H1 (cell line): ENCODE data around the gene KCTD3. TPM values are rescaled to one million over a fixed set of nuclear protein-coding genes. Genes with fewer than 3 reads are reported as not detected.
A peak's percentile ranks its signal among the peaks of the same experiment; 100 is the strongest.

Experiments
- CTCF ChIA-PET: fragments of 300-600 bp; sonication (Branson Sonifier 250); formaldehyde crosslinking; loops from one replicate; lab custom pipeline; 2021; ENCODE audit not compliant: partially characterized antibody; lab: Charles Lee
- POLR2A ChIA-PET: fragments of 300-600 bp; sonication (Branson Sonifier 250); formaldehyde crosslinking; loops from one replicate; lab custom pipeline; 2021; ENCODE audit warnings: inconsistent platforms; ENCODE audit not compliant: partially characterized antibody; lab: Charles Lee
- DNase-seq, 2 experiments: peaks; one replicate each; pipeline versions ENCODE4 v3.0.0 to v3.0.0-alpha.2; 2010 to 2022; ENCODE audit warnings: low spot score in 2 of 2, low read depth in 1 of 2, mixed read lengths in 1 of 2
- FAIRE-seq: peaks from 2 replicates; lab custom pipeline; 2011; peaks lifted over from hg19 to GRCh38; lab: Jason Lieb, UNC
- H2AFZ ChIP-seq: 2 replicates; pipeline ENCODE4 v1.8.1; 2012; ENCODE audit warnings: low read length, inconsistent platforms
- H2AK5ac ChIP-seq: 2 replicates; pipeline ENCODE4 v1.6.1; 2013; ENCODE audit warnings: low read depth, low read length
- H2BK120ac ChIP-seq: replicated peaks from 2 replicates; pipeline ENCODE3; 2013; ENCODE audit warnings: low read depth, low read length, inconsistent platforms
- H2BK12ac ChIP-seq: 2 replicates; pipeline ENCODE4 v1.6.1; 2013; ENCODE audit warnings: low read depth, low read length
- H2BK15ac ChIP-seq: 2 replicates; pipeline ENCODE4 v1.6.1; 2013; ENCODE audit warnings: low read length
- H2BK20ac ChIP-seq: 2 replicates; pipeline ENCODE4 v1.6.1; 2013; ENCODE audit warnings: low read length
- H2BK5ac ChIP-seq: 2 replicates; pipeline ENCODE4 v1.6.1; 2013; ENCODE audit warnings: low read depth, low read length
- H3K14ac ChIP-seq: 2 replicates; pipeline ENCODE4 v1.6.1; 2013; ENCODE audit warnings: inconsistent platforms; ENCODE audit not compliant: insufficient read length
- H3K18ac ChIP-seq: 2 replicates; pipeline ENCODE4 v1.6.1; 2013; ENCODE audit warnings: low read length; ENCODE audit errors: extremely low read depth
- H3K23ac ChIP-seq: 2 replicates; pipeline ENCODE4 v1.6.1; 2013; ENCODE audit warnings: inconsistent platforms; ENCODE audit not compliant: insufficient read length
- H3K23me2 ChIP-seq: 2 replicates; pipeline ENCODE4 v1.6.1; 2013; ENCODE audit warnings: low read depth, low read length
- H3K27ac ChIP-seq: 2 replicates; pipeline ENCODE4 v1.6.1; 2011; ENCODE audit warnings: low read depth, low read length, inconsistent platforms
- H3K27me3 ChIP-seq, 4 experiments: replicated peaks in 1 of 4; 1 replicate in 1 of 4; 2 replicates in 3 of 4; pipeline versions ENCODE4 v1.6.1 to v1.8.1; 2011 to 2013; ENCODE audit warnings: low read length in 3 of 4, mild to moderate bottlenecking in 3 of 4, inconsistent platforms in 2 of 4, mixed read lengths in 2 of 4, moderate library complexity in 1 of 4; ENCODE audit not compliant: control insufficient read depth in 3 of 4, insufficient read depth in 3 of 4; ENCODE audit errors: extremely low read depth in 1 of 4
- H3K36me3 ChIP-seq, 4 experiments: 2 replicates each; pipeline versions ENCODE4 v1.6.1 to v1.8.1; 2011 to 2013; ENCODE audit warnings: mild to moderate bottlenecking in 4 of 4, low read length in 3 of 4, moderate library complexity in 2 of 4, control low read depth in 1 of 4, inconsistent platforms in 1 of 4; ENCODE audit not compliant: insufficient read depth in 4 of 4, control insufficient read depth in 2 of 4
- H3K4ac ChIP-seq: replicated peaks from 2 replicates; pipeline ENCODE3; 2013; ENCODE audit warnings: low read length, low read depth, mixed read lengths, inconsistent platforms; ENCODE audit not compliant: insufficient read length
- H3K4me1 ChIP-seq, 4 experiments: replicated peaks in 1 of 4; 1 replicate in 1 of 4; 2 replicates in 3 of 4; pipeline versions ENCODE4 v1.6.1 to v1.8.1; 2011 to 2013; ENCODE audit warnings: low read length in 3 of 4, inconsistent platforms in 2 of 4, mixed read lengths in 1 of 4; ENCODE audit not compliant: insufficient read depth in 4 of 4, control insufficient read depth in 3 of 4
- H3K4me2 ChIP-seq, 2 experiments: 2 replicates each; pipeline versions ENCODE4 v1.6.1 to v1.8.1; 2011 to 2013; ENCODE audit warnings: low read depth in 2 of 2, low read length in 2 of 2, control low read depth in 1 of 2, inconsistent platforms in 1 of 2, mild to moderate bottlenecking in 1 of 2; ENCODE audit not compliant: insufficient read depth in 1 of 2
- H3K4me3 ChIP-seq, 4 experiments: fragments of 200-600, 300-600 bp in 1 of 4; sonication (generic), shearing (Covaris generic), sonication (Bioruptor Twin) in 1 of 4; 2 replicates each; pipeline versions ENCODE4 v1.5.1 to v1.8.1; 2011 to 2016; ENCODE audit warnings: low read length in 4 of 4, low read depth in 3 of 4, control low read depth in 2 of 4, inconsistent platforms in 2 of 4, mild to moderate bottlenecking in 2 of 4, mixed read lengths in 1 of 4, moderate library complexity in 1 of 4; ENCODE audit not compliant: insufficient read depth in 2 of 4; ENCODE audit errors: extremely low read depth in 1 of 4
- H3K56ac ChIP-seq: replicated peaks from 2 replicates; pipeline ENCODE3; 2013; ENCODE audit warnings: low read depth, mild to moderate bottlenecking, mixed read lengths, low read length, inconsistent platforms; ENCODE audit not compliant: insufficient read length
- H3K79me1 ChIP-seq: 2 replicates; pipeline ENCODE4 v1.6.1; 2013; ENCODE audit warnings: low read depth, low read length, control low read depth
- H3K79me2 ChIP-seq, 2 experiments: 2 replicates each; pipeline versions ENCODE4 v1.6.1 to v1.8.1; 2012 to 2013; ENCODE audit warnings: low read length in 2 of 2, mild to moderate bottlenecking in 2 of 2, inconsistent platforms in 1 of 2; ENCODE audit not compliant: insufficient read depth in 2 of 2, control insufficient read depth in 1 of 2
- H3K9ac ChIP-seq, 4 experiments: replicated peaks in 1 of 4; 1 replicate in 1 of 4; 2 replicates in 3 of 4; pipeline versions ENCODE4 v1.6.1 to v1.8.1; 2011 to 2013; ENCODE audit warnings: low read depth in 3 of 4, low read length in 3 of 4, control low read depth in 2 of 4, mild to moderate bottlenecking in 2 of 4, moderate library complexity in 2 of 4, inconsistent platforms in 1 of 4; ENCODE audit errors: extremely low read depth in 1 of 4
- H3K9me3 ChIP-seq, 2 experiments: 2 replicates each; pipeline versions ENCODE4 v1.6.1 to v1.8.1; 2012 to 2013; ENCODE audit warnings: mild to moderate bottlenecking in 2 of 2, moderate library complexity in 2 of 2, control low read depth in 1 of 2, inconsistent platforms in 1 of 2, low read depth in 1 of 2, low read length in 1 of 2, mixed read lengths in 1 of 2; ENCODE audit not compliant: insufficient read depth in 2 of 2
- H4K20me1 ChIP-seq, 2 experiments: replicated peaks in 1 of 2; 2 replicates each; pipeline versions ENCODE3 to v1.8.1; 2011 to 2013; ENCODE audit warnings: inconsistent platforms in 2 of 2, low read length in 2 of 2, mild to moderate bottlenecking in 1 of 2; ENCODE audit not compliant: insufficient read depth in 2 of 2, control insufficient read depth in 1 of 2
- H4K5ac ChIP-seq: 2 replicates; pipeline ENCODE4 v1.6.1; 2013; ENCODE audit warnings: low read length, low read depth, mixed read lengths, inconsistent platforms; ENCODE audit not compliant: insufficient read length
- H4K8ac ChIP-seq: 2 replicates; pipeline ENCODE4 v1.8.0; 2013; ENCODE audit warnings: mild to moderate bottlenecking, moderate library complexity, low read length, inconsistent platforms; ENCODE audit not compliant: insufficient read depth; ENCODE audit errors: extremely low read depth
- H4K91ac ChIP-seq: replicated peaks from 2 replicates; pipeline ENCODE3; 2013; ENCODE audit warnings: low read length, mixed read lengths, inconsistent platforms; ENCODE audit not compliant: insufficient read length
- CEBPB ChIP-seq: IDR thresholded peaks from 2 replicates; pipeline ENCODE4 v1.6.1; 2012; ENCODE audit warnings: low read depth, low read length
- MAFK ChIP-seq: IDR thresholded peaks from 2 replicates; pipeline ENCODE4 v1.6.1; 2012; ENCODE audit warnings: low read depth, mild to moderate bottlenecking, improper control_type of control experiment, low read length
- WGBS, 2 experiments: shearing (Covaris generic) in 1 of 2; methylation state at CpG; one replicate each; pipeline versions ENCODE4 v1.1.6 to v1.1.7; 2013 to 2015; ENCODE audit warnings: low lambda C conversion rate in 2 of 2, mixed read lengths in 2 of 2, inconsistent platforms in 1 of 2, low coverage in 1 of 2, missing lambda C conversion rate in 1 of 2; ENCODE audit not compliant: insufficient replicate concordance in 2 of 2, insufficient coverage in 1 of 2, insufficient read length in 1 of 2; ENCODE audit errors: extremely low coverage in 1 of 2, missing lambda C conversion rate in 1 of 2; 5-methylcytosine and 5-hydroxymethylcytosine counted together
- polyA plus RNA-seq, 7 experiments: library from polyadenylated mRNA; depleted of rRNA in 3 of 7; stranded (reverse) in 5 of 7; unstranded in 2 of 7; fragments of >200 nt in 5 of 7; fragments of 200-250 nt in 2 of 7; gene quantifications; 1 replicate in 5 of 7; 2 replicates in 1 of 7; 4 replicates in 1 of 7; pipeline versions ENCODE4 v1.2.1 to v1.2.3, GENCODE V29; 2011 to 2013; ENCODE audit warnings: missing spikeins in 2 of 7, mixed read lengths in 2 of 7
- total RNA-seq: library from RNA; stranded (reverse); fragmentation: NEBNext Ultra II Directional; extraction: Animal tissue kit (Norgen Biotek cat#: 25700); gene quantifications from 2 replicates; pipeline ENCODE4 v1.2.1, GENCODE V29; 2021

KCTD3 gene
- total and polyA plus RNA-seq, 2 of the 8 experiments (the other 6 are each of a cell fraction or from before 2014, with no cell fraction given): 43.0 to 55.6 TPM

GRCh38 chr1:215648957-215649356, 81.9 kb downstream of the KCTD3 start:
- no peak for FAIRE-seq
- no peak overlapping the region for H3K9ac ChIP-seq
- H2BK5ac ChIP-seq: no peak overlapping the region
- H3K4ac ChIP-seq: no peak overlapping the region
- no peak overlapping the region for H2BK20ac ChIP-seq
- H4K5ac ChIP-seq: no peak overlapping the region
- no peaks in the 10 kb centered on the region for H3K27me3 ChIP-seq
- no peak overlapping the region for H2BK120ac ChIP-seq
- H2AK5ac ChIP-seq: no peak overlapping the region
- no peaks in the 10 kb centered on the region for H3K79me2 ChIP-seq
- no peak overlapping the region for H3K56ac ChIP-seq
- H2AFZ ChIP-seq: no peak overlapping the region
- H2BK15ac ChIP-seq: no peak overlapping the region
- TF ChIP-seq MAFK: peak; percentile 56; the same call in 1 of the 2 replicates
- TF ChIP-seq CEBPB: no peak
- TF ChIP-seq, all 59 proteins: peak for 1
- Histone ChIP-seq H3K79me1 (no peaks in the 10 kb centered on the region), H3K14ac (no peak overlapping the region), H3K4me1 (peaks cover 0 to 29% (median 11%) of the 10 kb centered on the region in 4 experiments; a peak in 5 of 7 replicates), H3K4me2 (no peak overlapping the region), H3K9me3 (no peaks in the 10 kb centered on the region), H3K27ac (no peak overlapping the region), H3K23me2 (no peaks in the 10 kb centered on the region; the same call in 1 of the 2 replicates), H4K8ac (no peak overlapping the region), H3K18ac (no peak overlapping the region), H3K23ac (no peak overlapping the region), H4K91ac (no peak overlapping the region), H2BK12ac (no peak overlapping the region), H3K36me3 (no peaks in the 10 kb centered on the region), H3K4me3 (no peak overlapping the region), H4K20me1 (no peaks in the 10 kb centered on the region)
- no peak for DNase-seq
- ChIA-PET POLR2A (no interaction called here), CTCF (interaction anchor here (0.6 kb wide), 1 partner anchor 967 kb away, joined by 3 read pairs; no protein-coding TSS in a partner anchor)
- 95% methylated on average over 4 of the region's 4 CpGs; no CpG with 5 or more reads in 1 of the 2 experiments for WGBS, 2 experiments
